WI38 (cell line): Measurements from ENCODE around the gene FBXO11.

ENCODE experiments used
- H3K4me3 ChIP-seq: 2 replicates; pipeline ENCODE4 v1.5.1; 2011; ENCODE audit warnings: low read depth, mild to moderate bottlenecking, control low read depth, low read length
- CTCF ChIP-seq: IDR thresholded peaks from 2 replicates; pipeline ENCODE4 v1.5.1; 2012; ENCODE audit warnings: low read depth, mild to moderate bottlenecking, control low read depth, low read length

The FBXO11 gene

GRCh38 chr2:47783486-47784351, 122.6 kb downstream of the FBXO11 start:
- no peak for TF ChIP-seq CTCF
- peak overlapping the region; percentile 85 for H3K4me3 ChIP-seq

GRCh38 chr2:47782671-47783485, 123.4 kb downstream of the FBXO11 start, which contains the start of gene MSH6:
TSS of gene MSH6 (plus strand) at chr2:47783145. CDS start at chr2:47783234, 89 bp downstream.
- H3K4me3 ChIP-seq: peak within 1 kb of the TSS; percentile 85
- no peak for TF ChIP-seq CTCF

GRCh38 chr2:47782381-47782670, 124.0 kb downstream of the FBXO11 start:
- no peak for TF ChIP-seq CTCF
- H3K4me3 ChIP-seq: peak overlapping the region; percentile 85

GRCh38 chr2:47779426-47779790, 126.9 kb downstream of the FBXO11 start:
- TF ChIP-seq CTCF: no peak
- no peak overlapping the region for H3K4me3 ChIP-seq

- H3K4me3 ChIP-seq: no peak overlapping the region
- TF ChIP-seq CTCF: no peak
Observed at GRCh38 chr2:47778698-47779425, 127.4 kb downstream of the FBXO11 start.

GRCh38 chr2:47777277-47777937, 128.9 kb downstream of the FBXO11 start:
- no peak for TF ChIP-seq CTCF
- no peak overlapping the region for H3K4me3 ChIP-seq
